ENCODE data around the gene RPL6.

- TF ChIP-seq POLR2A (IDR thresholded peaks at IDR 0.05) (no peak), CTCF (IDR thresholded peaks at IDR 0.05 in 8 of 11, conservative IDR thresholded peaks at IDR 0.05 in 3 of 11) (no peak), POLR2AphosphoS5 (IDR thresholded peaks at IDR 0.05) (no peak)
Observed at GRCh38 chr12:112433551-112433950, 24.1 kb upstream of the RPL6 start.

Measured in spleen (tissue), 7 donors.